Measurements from ENCODE around the gene SYK. TPM values are rescaled to one million over a fixed set of nuclear protein-coding genes. Genes with fewer than 3 reads are reported as not detected.
"Not testable (repeated sequence)": the region's sequence is repeated elsewhere in the genome, so short reads cannot be mapped to it uniquely, and the experiment has no call there.

The SYK gene
- total RNA-seq, 1 experiment from 2014 or later = 5.9 TPM

DNA sequence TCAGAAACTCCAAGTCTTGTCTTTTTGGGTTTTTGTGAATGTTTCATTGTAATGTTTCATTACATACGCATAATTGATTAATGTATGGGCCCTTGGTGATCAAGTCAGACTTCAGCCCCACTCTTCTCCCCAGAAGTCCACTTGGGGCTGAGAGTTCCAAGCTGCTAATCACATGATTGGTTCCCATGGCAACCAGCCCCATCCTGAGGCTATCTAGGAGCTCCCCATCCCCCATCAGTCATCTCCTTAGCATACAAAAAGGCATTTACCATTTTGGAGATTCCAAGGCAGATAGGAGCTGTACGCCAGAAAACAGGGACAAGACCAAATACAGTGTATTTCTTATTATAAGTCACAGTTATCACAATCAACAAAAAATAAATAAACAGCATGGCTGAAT is 22.9 kb upstream of the SYK start:
- CTCF ChIA-PET = interaction anchor here (0.8 to 1.7 kb wide), 2 partner anchors 23 to 91 kb away, joined by 3 read pairs; no protein-coding TSS in a partner anchor
- POLR2A ChIA-PET = no interaction called here
- H3K4me1 Mint-ChIP-seq (ENCODE audit: insufficient read depth, unreplicated experiment) = no peaks in the 10 kb centered on the region

DNA sequence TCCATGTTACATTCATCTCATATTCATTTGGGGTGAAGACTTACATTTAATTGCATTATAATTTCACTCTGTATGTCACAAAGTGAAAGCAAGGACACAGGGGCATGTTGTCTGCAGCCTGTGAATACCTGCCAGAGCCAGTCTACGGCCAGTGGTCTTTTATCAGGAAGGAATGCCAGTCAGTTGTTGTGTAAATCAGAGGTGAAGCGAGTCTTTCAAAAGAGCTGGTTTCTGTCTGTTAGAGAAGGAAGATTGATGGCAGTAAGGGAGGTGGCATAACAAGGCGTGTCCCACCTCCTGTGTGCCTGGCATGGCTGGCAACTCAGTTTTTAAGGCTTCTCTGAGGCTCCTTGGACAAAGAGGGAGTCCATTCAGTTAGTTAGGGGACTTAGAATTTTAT is 18.1 kb upstream of the SYK start:
- POLR2A ChIA-PET = interaction anchor here (0.7 kb wide), 1 partner anchor 193 kb away, joined by 3 read pairs; no protein-coding TSS in a partner anchor

More for the DNA sequence above, 22.9 kb upstream of the SYK start:
- intact Hi-C loops (cut with micrococcal nuclease) = no loop called here
- Mint-ChIP-seq H3K27me3 (ENCODE audit: insufficient read depth, unreplicated experiment) (peaks cover 16% of the 10 kb centered on the region), H3K4me3 (ENCODE audit: unreplicated experiment) (no peak overlapping the region), H3K36me3 (ENCODE audit: insufficient read depth, unreplicated experiment) (no peaks in the 10 kb centered on the region), H3K9me3 (ENCODE audit: unreplicated experiment) (no peaks in the 10 kb centered on the region), H3K27ac (ENCODE audit: low read depth, unreplicated experiment) (no peak overlapping the region)
- BruUV-seq (replicated peaks) = no TSS peak
- TF ChIP-seq, protein P1, sequence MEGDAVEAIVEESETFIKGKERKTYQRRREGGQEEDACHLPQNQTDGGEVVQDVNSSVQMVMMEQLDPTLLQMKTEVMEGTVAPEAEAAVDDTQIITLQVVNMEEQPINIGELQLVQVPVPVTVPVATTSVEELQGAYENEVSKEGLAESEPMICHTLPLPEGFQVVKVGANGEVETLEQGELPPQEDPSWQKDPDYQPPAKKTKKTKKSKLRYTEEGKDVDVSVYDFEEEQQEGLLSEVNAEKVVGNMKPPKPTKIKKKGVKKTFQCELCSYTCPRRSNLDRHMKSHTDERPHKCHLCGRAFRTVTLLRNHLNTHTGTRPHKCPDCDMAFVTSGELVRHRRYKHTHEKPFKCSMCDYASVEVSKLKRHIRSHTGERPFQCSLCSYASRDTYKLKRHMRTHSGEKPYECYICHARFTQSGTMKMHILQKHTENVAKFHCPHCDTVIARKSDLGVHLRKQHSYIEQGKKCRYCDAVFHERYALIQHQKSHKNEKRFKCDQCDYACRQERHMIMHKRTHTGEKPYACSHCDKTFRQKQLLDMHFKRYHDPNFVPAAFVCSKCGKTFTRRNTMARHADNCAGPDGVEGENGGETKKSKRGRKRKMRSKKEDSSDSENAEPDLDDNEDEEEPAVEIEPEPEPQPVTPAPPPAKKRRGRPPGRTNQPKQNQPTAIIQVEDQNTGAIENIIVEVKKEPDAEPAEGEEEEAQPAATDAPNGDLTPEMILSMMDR (IDR thresholded peaks at IDR 0.05; ENCODE audit: unreplicated experiment) = no peak
- no peak for DNase-seq (ENCODE audit: unreplicated experiment)

DNA sequence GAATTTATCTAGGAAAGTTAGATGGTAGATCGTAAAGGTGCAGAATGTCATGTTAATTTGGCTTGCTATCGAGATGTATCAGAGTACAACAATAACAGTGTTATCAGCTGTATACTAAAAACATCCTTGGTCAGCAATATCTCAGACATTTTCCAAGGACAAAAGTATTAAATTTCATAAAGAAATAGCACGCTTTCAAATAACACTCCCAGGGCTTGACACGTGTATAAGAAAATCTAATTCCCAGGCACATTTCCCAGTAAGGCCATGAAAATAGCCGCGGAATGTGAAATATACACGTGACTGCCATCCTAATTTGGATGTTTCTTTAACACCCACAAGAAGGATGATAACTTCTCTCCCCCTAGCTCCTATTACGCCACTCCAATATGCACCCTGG is 17.7 kb upstream of the SYK start:
- intact Hi-C loops (cut with micrococcal nuclease) = no loop called here
- H3K4me1 Mint-ChIP-seq (ENCODE audit: insufficient read depth, unreplicated experiment) = no peaks in the 10 kb centered on the region
- H3K27ac Mint-ChIP-seq (ENCODE audit: low read depth, unreplicated experiment) = no peak overlapping the region
- ChIA-PET CTCF (interaction anchor here (0.6 to 1.0 kb wide), 2 partner anchors 11 to 113 kb away, joined by 3 read pairs; no protein-coding TSS in a partner anchor), POLR2A (interaction anchor here (0.7 kb wide), 1 partner anchor 193 kb away, joined by 3 read pairs; no protein-coding TSS in a partner anchor)
- no peak for DNase-seq (ENCODE audit: unreplicated experiment)
- TF ChIP-seq, protein P1 (IDR thresholded peaks at IDR 0.05; ENCODE audit: unreplicated experiment) = no peak
- no peak overlapping the region for H3K4me3 Mint-ChIP-seq (ENCODE audit: unreplicated experiment)
- peaks cover under 1% of the 10 kb centered on the region for H3K27me3 Mint-ChIP-seq (ENCODE audit: insufficient read depth, unreplicated experiment)
- H3K9me3 Mint-ChIP-seq (ENCODE audit: unreplicated experiment) = no peaks in the 10 kb centered on the region
- no peaks in the 10 kb centered on the region for H3K36me3 Mint-ChIP-seq (ENCODE audit: insufficient read depth, unreplicated experiment)
- BruUV-seq (replicated peaks) = no TSS peak

More for the DNA sequence above, 18.1 kb upstream of the SYK start:
- no peak for DNase-seq (ENCODE audit: unreplicated experiment)
- intact Hi-C loops (cut with micrococcal nuclease) = no loop called here
- Mint-ChIP-seq H3K27ac (ENCODE audit: low read depth, unreplicated experiment) (no peak overlapping the region), H3K36me3 (ENCODE audit: insufficient read depth, unreplicated experiment) (no peaks in the 10 kb centered on the region), H3K4me1 (ENCODE audit: insufficient read depth, unreplicated experiment) (no peaks in the 10 kb centered on the region), H3K4me3 (ENCODE audit: unreplicated experiment) (no peak overlapping the region), H3K9me3 (ENCODE audit: unreplicated experiment) (no peaks in the 10 kb centered on the region), H3K27me3 (ENCODE audit: insufficient read depth, unreplicated experiment) (peaks cover 5% of the 10 kb centered on the region)
- no TSS peak for BruUV-seq (replicated peaks)
- CTCF ChIA-PET = interaction anchor here (0.6 to 1.0 kb wide), 2 partner anchors 11 to 113 kb away, joined by 3 read pairs; no protein-coding TSS in a partner anchor
- TF ChIP-seq, protein P1 (IDR thresholded peaks at IDR 0.05; ENCODE audit: unreplicated experiment) = no peak

DNA sequence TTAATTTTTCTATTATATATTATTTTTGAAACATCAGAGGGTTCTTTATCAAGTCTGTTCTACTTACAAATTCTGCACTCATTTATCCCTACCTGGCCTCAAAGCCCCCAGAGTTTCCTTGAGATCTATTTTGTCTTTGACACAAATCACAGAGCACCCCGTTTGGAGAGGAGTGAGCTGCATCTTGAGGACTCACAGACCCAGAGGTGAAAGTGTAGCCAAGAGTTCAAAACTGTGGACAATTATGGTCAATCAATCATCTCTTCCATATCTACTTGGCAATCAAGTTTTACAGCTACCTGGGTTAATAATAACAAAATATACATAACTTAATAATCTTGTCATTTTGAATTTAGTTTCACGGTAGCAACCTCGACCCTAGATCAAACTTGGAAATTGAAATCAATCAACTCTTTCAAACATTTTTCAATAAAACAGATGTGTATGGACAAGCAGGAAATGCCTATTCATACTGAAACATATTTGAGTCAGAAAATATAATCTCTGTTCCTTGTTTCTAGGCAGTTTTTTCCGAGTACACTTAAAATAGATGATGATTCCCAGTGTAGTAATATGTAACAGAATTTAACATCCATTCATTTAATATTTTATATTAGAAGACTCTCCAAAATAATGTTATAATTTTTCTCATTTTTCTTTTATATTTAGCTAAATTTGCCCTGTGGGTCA is 13.7 kb upstream of the SYK start:
- H3K36me3 Mint-ChIP-seq (ENCODE audit: insufficient read depth, unreplicated experiment) = no peaks in the 10 kb centered on the region
- ChIA-PET POLR2A (no interaction called here), CTCF (no interaction called here)

DNA sequence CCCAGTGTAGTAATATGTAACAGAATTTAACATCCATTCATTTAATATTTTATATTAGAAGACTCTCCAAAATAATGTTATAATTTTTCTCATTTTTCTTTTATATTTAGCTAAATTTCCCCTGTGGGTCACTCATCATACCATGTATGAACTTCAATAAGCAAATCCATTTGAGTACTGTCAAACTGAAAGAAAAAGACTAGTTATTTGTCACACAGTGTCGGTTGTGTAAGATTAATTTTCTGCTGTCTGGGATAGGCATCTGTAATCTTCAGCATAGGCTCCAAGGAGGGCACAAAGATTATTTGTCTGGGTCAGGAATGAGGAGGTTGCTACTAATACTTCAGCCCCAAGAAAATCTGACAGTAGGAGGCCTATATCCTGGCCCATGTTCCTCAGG is 13.1 kb upstream of the SYK start:
- H3K4me1 Mint-ChIP-seq (ENCODE audit: insufficient read depth, unreplicated experiment); H3K36me3 Mint-ChIP-seq (ENCODE audit: insufficient read depth, unreplicated experiment); H3K9me3 Mint-ChIP-seq (ENCODE audit: unreplicated experiment); BruUV-seq (replicated peaks); DNase-seq (ENCODE audit: unreplicated experiment); H3K4me3 Mint-ChIP-seq (ENCODE audit: unreplicated experiment); CTCF ChIA-PET; H3K27ac Mint-ChIP-seq (ENCODE audit: low read depth, unreplicated experiment); POLR2A ChIA-PET; intact Hi-C loops (cut with micrococcal nuclease); H3K27me3 Mint-ChIP-seq (ENCODE audit: insufficient read depth, unreplicated experiment): not testable (repeated sequence)

More for the DNA sequence above, 13.7 kb upstream of the SYK start:
- Mint-ChIP-seq H3K27me3 (ENCODE audit: insufficient read depth, unreplicated experiment) (no peaks in the 10 kb centered on the region), H3K4me3 (ENCODE audit: unreplicated experiment) (no peak overlapping the region), H3K27ac (ENCODE audit: low read depth, unreplicated experiment) (no peak overlapping the region), H3K9me3 (ENCODE audit: unreplicated experiment) (no peaks in the 10 kb centered on the region), H3K4me1 (ENCODE audit: insufficient read depth, unreplicated experiment) (no peaks in the 10 kb centered on the region)
- TF ChIP-seq, protein P1 (IDR thresholded peaks at IDR 0.05; ENCODE audit: unreplicated experiment) = no peak
- intact Hi-C loops (cut with micrococcal nuclease) = no loop called here
- no TSS peak for BruUV-seq (replicated peaks)
- DNase-seq (ENCODE audit: unreplicated experiment) = no peak

All from MCF 10A (cell line).